Measurements from ENCODE around the gene CCDC188. TPM values are rescaled to one million over a fixed set of nuclear protein-coding genes. Genes with fewer than 3 reads are reported as not detected.

The CCDC188 gene
- total RNA-seq, 2 donors from 2014 or later, result 0.22 to 0.32 TPM

DNA sequence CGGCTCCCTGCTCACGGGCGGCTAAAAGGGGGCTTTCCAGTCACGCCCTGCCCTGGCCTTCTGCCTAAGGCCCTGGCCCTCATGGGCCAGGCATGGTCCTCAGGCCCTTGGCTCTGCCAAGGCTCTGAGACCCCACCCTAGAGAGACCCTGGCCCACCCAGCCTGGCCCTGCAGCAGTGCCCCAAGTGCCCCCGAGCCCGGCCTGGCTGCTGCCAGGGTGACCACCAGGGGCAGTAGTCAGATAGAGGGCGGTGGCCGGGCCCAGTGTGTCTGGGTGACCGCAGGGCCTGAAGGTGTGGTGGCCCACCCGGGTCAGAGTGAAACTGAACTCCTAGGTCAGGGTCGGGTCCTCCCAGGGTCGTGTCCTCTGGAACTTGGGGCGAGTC lies 29.4 kb upstream of the CCDC188 start:
- Histone ChIP-seq H3K36me3 (no peaks in the 10 kb centered on the region), H3K27ac (no peak overlapping the region), H3K9ac (ENCODE audit: low read depth in 2 of 2, low read length in 2 of 2) (no peak overlapping the region), H3K4me1 (no peaks in the 10 kb centered on the region), H3K27me3 (no peaks in the 10 kb centered on the region), H3K4me3 (no peak overlapping the region), H3K9me3 (no peaks in the 10 kb centered on the region)
- no peak for DNase-seq
- TF ChIP-seq, protein P1, sequence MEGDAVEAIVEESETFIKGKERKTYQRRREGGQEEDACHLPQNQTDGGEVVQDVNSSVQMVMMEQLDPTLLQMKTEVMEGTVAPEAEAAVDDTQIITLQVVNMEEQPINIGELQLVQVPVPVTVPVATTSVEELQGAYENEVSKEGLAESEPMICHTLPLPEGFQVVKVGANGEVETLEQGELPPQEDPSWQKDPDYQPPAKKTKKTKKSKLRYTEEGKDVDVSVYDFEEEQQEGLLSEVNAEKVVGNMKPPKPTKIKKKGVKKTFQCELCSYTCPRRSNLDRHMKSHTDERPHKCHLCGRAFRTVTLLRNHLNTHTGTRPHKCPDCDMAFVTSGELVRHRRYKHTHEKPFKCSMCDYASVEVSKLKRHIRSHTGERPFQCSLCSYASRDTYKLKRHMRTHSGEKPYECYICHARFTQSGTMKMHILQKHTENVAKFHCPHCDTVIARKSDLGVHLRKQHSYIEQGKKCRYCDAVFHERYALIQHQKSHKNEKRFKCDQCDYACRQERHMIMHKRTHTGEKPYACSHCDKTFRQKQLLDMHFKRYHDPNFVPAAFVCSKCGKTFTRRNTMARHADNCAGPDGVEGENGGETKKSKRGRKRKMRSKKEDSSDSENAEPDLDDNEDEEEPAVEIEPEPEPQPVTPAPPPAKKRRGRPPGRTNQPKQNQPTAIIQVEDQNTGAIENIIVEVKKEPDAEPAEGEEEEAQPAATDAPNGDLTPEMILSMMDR (IDR thresholded peaks at IDR 0.05), result no peak
- intact Hi-C loops (cut with DNase I), result no loop called here

DNA sequence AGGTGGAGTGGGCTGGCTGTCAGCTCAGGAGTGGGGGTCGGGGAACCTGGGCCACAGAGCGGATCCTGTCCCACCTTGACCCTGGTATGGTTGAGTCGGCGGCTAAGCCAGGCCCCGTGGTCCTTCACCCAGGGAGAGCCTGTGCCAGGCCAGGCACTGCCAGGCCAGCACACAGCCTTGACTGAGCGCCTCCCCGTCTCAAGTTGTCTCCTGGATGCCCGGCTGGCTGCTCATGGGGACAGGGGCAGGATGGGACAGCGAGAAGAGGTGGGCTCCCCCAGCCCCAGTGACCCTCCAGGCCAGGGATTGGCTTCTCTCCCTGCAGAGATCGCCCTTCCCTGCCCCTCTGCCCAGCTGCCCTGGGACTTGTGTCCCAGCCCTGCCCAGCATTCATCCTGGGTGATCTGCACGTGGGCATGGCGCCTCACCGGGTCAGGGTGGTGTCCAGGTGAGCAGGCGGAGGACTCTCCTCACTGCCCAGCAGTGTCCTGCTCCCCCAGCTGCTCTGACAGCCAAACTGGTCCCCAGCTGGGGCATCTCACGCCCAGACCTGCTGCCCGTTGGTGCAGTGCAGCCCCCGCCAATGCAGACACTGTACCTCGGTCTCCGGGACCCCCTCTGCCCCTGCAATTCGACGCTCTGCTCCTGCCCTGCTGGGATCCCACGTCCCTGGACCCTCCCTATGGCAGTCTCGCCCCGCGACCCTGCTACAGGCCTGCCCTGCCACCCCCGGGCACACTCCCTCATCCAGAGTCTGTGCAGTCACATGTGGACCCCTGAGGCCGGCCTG lies 28.8 kb upstream of the CCDC188 start:
- intact Hi-C loops (cut with DNase I), result no loop called here

DNA sequence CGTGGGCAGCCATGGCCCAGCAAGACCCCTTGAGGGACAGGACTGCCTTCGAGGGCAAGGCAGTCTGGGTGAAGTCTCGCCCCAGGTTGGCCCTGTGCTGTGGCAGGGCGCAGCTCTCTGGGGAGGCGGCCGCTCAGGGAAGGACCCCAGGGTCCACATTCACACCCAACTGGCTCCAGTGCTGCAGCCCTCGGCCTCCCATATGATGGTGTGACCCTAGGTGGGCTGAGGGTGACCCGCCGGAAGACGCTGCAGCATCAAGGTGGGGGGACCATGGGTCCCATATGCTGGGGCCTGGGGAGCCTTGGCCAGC lies 28.0 kb upstream of the CCDC188 start:
- no peak for DNase-seq

More for the DNA sequence above, 28.8 kb upstream of the CCDC188 start:
- H3K36me3 ChIP-seq, result no peaks in the 10 kb centered on the region
- H3K27me3 ChIP-seq, result no peaks in the 10 kb centered on the region
- no peak overlapping the region for H3K9ac ChIP-seq (ENCODE audit: low read depth in 2 of 2, low read length in 2 of 2)
- TF ChIP-seq, protein P1 (IDR thresholded peaks at IDR 0.05), result no peak
- H3K27ac ChIP-seq, result no peak overlapping the region
- no peak overlapping the region for H3K4me3 ChIP-seq
- H3K9me3 ChIP-seq, result no peaks in the 10 kb centered on the region
- no peaks in the 10 kb centered on the region for H3K4me1 ChIP-seq
- DNase-seq, result no peak

DNA sequence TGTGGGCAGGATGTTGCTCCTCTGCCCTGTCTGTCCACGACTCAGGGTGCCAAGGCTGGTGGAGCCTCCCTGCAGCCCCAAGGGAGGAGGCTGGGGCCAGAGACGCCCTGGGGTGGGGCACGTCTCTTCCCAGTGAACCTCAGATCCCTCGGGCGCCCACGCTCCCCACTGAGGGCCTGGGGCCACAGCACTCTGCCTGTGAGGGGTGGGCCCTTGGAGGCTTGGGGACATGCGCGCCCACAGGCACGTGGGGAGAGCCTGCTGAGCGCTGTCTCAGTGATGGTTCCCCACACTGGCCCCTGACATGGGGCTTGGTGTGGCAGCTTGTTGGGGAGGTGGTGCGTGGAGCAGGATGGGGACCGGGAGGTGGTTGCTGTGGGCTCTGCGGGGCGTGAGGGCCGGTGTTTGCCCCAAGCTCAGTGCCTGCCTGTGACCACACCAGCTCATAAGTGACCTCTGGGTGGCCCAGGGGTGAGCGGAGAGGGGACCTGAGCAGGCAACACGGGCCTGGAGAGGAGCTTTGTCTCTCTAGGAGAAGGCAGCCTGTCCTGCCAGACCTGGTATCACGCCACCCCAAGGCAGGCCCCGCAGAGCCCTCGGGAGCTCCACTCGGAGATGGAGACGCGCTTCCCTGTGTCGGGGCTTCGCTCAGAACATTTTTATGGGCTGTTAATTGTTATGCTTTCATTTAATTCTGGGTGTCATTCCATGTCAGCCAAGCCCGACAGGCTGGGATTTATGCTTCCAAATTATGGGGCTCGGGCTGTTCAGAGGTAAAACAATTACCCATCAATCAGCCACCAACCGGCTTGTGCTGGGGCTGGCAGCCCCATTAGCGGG lies 27.4 kb upstream of the CCDC188 start:
- Histone ChIP-seq H3K9me3 (no peaks in the 10 kb centered on the region), H3K4me1 (no peaks in the 10 kb centered on the region), H3K36me3 (no peaks in the 10 kb centered on the region), H3K27me3 (no peaks in the 10 kb centered on the region), H3K4me3 (no peak overlapping the region), H3K27ac (no peak overlapping the region), H3K9ac (ENCODE audit: low read depth in 2 of 2, low read length in 2 of 2) (no peak overlapping the region)
- TF ChIP-seq, protein P1 (IDR thresholded peaks at IDR 0.05), result no peak
- DNase-seq, result no peak
- intact Hi-C loops (cut with DNase I), result no loop called here

More for the DNA sequence above, 28.0 kb upstream of the CCDC188 start:
- no peaks in the 10 kb centered on the region for H3K4me1 ChIP-seq
- H3K27ac ChIP-seq, result no peak overlapping the region
- H3K4me3 ChIP-seq, result no peak overlapping the region
- no peaks in the 10 kb centered on the region for H3K27me3 ChIP-seq
- no peak overlapping the region for H3K9ac ChIP-seq (ENCODE audit: low read depth in 2 of 2, low read length in 2 of 2)
- TF ChIP-seq, protein P1 (IDR thresholded peaks at IDR 0.05), result no peak
- H3K9me3 ChIP-seq, result no peaks in the 10 kb centered on the region
- H3K36me3 ChIP-seq, result no peaks in the 10 kb centered on the region
- intact Hi-C loops (cut with DNase I), result no loop called here

DNA sequence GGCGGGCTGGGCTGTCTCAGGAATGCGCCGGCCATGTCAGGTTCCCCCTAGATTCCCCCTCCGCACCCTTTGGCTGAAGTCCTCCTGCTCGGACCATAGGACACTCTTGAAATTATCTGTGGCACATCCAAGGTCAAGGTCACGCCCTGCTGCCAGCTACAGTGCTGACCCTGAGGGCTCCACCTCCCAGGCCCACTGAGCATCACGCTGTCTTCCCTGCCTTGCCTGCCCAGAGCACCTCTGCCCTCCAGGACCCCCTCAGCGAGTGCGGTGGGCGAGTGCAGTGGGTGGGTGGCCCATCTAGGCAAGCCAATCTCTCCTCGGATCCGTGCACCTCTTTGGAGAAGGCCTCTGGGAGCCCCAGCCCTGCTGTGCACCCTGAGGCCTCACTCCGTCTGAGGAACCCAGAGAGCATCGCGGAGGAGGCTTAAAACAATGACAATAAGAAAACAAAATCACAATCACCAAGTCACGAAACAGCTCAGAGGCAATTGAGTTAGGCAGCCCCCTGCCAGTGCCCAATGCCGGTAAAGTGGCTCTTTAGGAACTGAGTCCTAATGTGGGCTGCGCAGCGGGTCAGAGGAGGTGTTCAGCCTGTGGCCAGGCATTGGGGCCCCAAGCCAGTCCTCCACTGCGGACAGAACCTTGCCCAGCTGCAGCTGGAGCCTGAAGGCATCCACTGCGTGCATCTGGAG lies 26.5 kb upstream of the CCDC188 start:
- intact Hi-C loops (cut with DNase I), result no loop called here
- Histone ChIP-seq H3K4me3 (no peak overlapping the region), H3K36me3 (no peaks in the 10 kb centered on the region), H3K4me1 (no peaks in the 10 kb centered on the region), H3K27me3 (no peaks in the 10 kb centered on the region), H3K9ac (ENCODE audit: low read depth in 2 of 2, low read length in 2 of 2) (no peak overlapping the region), H3K9me3 (no peaks in the 10 kb centered on the region), H3K27ac (no peak overlapping the region)
- no peak for DNase-seq
- TF ChIP-seq, protein P1 (IDR thresholded peaks at IDR 0.05), result no peak
